Motor neuron (in vitro differentiated cells): ENCODE measurements around the gene PPIP5K2. TPM values are rescaled to one million over a fixed set of nuclear protein-coding genes. Genes with fewer than 3 reads are reported as not detected.
"Not testable (repeated sequence)": the region's sequence is repeated elsewhere in the genome, so short reads cannot be mapped to it uniquely, and the experiment has no call there.

Source experiments
- ATAC-seq, 8 experiments: fragments of 200-7000 bp; cut with Tn5 transposase; replicated peaks in 6 of 8; 2 replicates each; pipeline ENCODE4 v1.8.0; 2021; ENCODE audit warnings: mild to moderate bottlenecking in 8 of 8, moderate library complexity in 8 of 8
- H3K27ac ChIP-seq, 2 donors: fragments of 250-450 bp; sonication (Bioruptor Pico); 2 replicates each; pipeline ENCODE4 v1.9.0; 2021; ENCODE audit warnings: antibody characterized with exemption in 2 of 2, mild to moderate bottlenecking in 2 of 2, moderate library complexity in 1 of 2
- H3K4me1 ChIP-seq, 2 donors: fragments of 250-450 bp; sonication (Bioruptor Pico); replicated peaks in 1 of 2; 2 replicates each; pipeline ENCODE4 v1.6.1; 2021; ENCODE audit warnings: antibody characterized with exemption in 2 of 2, mild to moderate bottlenecking in 2 of 2, moderate library complexity in 1 of 2
- H3K4me3 ChIP-seq, 5 donors: fragments of 250-450 bp; sonication (Bioruptor Pico); 2 replicates each; pipeline ENCODE4 v1.9.0; 2021; ENCODE audit warnings: antibody characterized with exemption in 5 of 5, mild to moderate bottlenecking in 5 of 5, moderate library complexity in 4 of 5
- WGBS, 10 experiments: fragments of 450-650 bp; shearing (Covaris generic); methylation state at CpG; one replicate each; pipeline ENCODE4 v1.0.0; 2022; 5-methylcytosine and 5-hydroxymethylcytosine counted together
- in situ Hi-C, 9 experiments: fragments of 400-800 bp; cut with MboI; loops; one replicate each; pipeline ENCODE4 v1.15.0; 2021; ENCODE audit warnings: low sequenced_read_pairs in 9 of 9, low pct_unique_long_range_greater_than_20kb in 2 of 9; ENCODE audit not compliant: unreplicated experiment in 9 of 9
- total RNA-seq, 8 experiments: library from RNA; unstranded; fragments of 300-600 nt; gene quantifications; 2 replicates each; pipeline versions ENCODE4 v1.2.3 to v1.2.4, GENCODE V29; 2022

The PPIP5K2 gene
- 10 to 100 TPM; 36.2 to 54.5 (median 50.6) TPM for total RNA-seq

DNA sequence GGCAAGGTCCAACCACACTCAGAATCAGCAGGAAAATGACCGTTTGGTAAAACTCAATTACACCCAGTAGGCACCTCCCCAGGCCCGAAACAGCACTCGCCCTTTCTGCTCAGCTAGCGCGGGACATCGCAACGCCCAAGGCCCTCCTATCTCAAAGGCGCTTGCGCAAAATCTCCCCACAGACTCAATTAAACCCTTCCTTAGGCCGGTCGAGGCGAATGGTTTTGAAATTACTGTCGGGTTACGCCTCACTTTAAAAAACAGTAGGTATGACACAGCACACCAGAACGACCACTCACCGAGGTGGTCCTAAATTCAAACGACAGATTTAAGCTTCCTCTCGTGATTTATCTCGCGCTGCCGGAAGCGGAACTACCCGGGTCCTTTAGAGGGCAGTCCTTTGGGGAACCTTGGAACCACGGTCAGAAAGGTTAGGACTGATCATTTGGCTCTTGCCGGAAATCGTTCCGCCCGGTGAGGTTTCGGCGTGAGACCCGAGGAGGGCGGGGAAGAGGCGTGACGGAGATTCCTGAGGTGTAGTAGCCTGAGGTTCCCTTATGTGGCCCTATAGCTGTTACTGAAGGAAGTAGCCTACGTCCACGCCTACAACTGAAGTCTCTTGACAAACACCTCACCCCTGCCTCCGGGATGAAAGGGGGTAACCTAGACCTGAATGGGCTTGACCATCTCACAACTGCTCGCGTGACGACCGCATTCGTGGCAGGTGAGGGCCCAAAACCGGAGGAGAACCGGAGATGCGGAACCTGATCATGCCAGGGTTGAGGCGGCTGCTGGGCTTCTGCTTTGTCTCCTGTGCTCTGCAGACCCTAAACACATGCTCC is at the start of gene PPIP5K2, which contains the start of gene GIN1:
Gene PPIP5K2 (plus strand): TSS at position 537 of the 842 bp plus-strand sequence. CDS start 9,289 bp downstream, outside the sequence.
Gene GIN1 (minus strand): TSS at position 374 of the 842 bp plus-strand sequence. CDS start 11,431 bp downstream, outside the sequence.
- Histone ChIP-seq H3K4me3 (peak within 1 kb of the TSS; percentile 52 to 83 (median 74)), H3K4me1 (peaks cover 0 to 24% of the 10 kb centered on the region in 2 donors), H3K27ac (peak within 1 kb of the TSS; percentile 92 to 94)
- ATAC-seq = peak; percentile 91 to 96 (median 94)
- in situ Hi-C loops = no loop called here
- WGBS, 10 experiments = 0 to 4% (median 0%) methylated on average over 1 to 31 of the region's 46 CpGs; no CpG with 5 or more reads in 1 of the 10 experiments

DNA sequence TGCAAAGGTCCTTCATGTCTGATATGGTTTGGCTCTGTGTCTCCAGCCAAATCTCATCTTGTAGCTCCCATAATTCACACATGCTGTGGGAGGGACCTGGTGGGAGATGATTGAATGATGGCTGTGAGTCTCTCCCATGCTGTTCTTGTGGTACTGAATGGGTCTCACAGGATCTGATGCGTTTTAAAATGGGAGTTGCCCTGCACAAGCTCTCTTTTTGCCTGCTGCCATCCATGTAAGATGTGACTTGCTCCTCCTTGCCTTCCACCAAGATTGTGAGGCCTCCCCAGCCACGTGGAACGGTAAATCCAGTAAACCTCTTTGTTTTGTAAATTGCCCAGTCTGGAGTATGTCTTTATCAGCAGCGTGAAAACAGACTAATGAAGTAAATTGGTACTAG is 46.6 kb upstream of the PPIP5K2 start:
- H3K4me3 ChIP-seq, H3K27ac ChIP-seq, in situ Hi-C loops, H3K4me1 ChIP-seq, ATAC-seq: not testable (repeated sequence)
- WGBS, 10 experiments = 5 to 89% (median 60%) methylated on average over 1 to 4 of the region's 4 CpGs; no CpG with 5 or more reads in 1 of the 10 experiments

DNA sequence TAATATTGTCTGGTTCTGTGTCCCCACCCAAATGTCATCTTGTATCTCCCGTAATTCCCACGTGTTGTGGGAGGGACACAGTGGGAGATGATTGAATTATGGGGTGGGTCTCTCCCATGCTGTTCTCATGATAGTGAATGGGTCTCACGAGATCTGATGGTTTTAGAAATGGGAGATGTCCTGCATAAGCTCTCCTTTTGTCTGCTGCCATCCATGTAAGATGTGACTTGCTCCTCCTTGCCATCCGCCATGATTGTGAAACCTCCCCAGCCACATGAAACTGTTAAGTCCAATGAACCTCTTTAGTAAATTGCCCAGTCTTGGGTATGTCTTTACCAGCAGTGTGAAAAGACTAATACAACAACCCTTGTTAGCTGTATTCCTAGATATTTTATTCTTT is 44.7 kb upstream of the PPIP5K2 start:
- WGBS, 10 experiments = 0 to 100% (median 95%) methylated on average over 1 to 3 of the region's 4 CpGs; no CpG with 5 or more reads in 3 of the 10 experiments
- in situ Hi-C loops = no loop called here
- Histone ChIP-seq H3K4me1 (no peaks in the 10 kb centered on the region), H3K4me3 (no peak overlapping the region), H3K27ac (no peak overlapping the region)
- ATAC-seq = no peak

DNA sequence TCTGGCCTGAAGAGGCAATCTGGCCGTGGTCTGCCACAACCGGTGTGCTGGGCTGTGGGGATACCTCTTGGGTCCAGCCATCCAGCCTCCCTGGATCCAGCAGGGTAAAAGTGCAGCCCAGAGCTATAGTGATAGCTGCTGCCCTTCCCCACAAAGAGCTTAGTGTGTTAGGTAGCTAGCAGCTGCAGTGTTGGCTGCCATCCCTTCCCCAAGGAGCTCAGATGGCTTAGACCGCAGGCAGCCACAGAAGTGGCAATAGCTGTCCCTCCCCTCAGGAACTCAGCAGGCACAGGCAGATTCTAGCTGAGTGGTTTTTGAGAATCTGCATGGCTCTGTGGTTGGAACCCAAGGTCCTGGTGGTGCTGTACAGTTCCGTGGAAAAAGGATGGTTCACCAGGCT is 40.3 kb upstream of the PPIP5K2 start:
- no peak for ATAC-seq
- Histone ChIP-seq H3K27ac (no peak overlapping the region), H3K4me3 (no peak overlapping the region), H3K4me1 (no peaks in the 10 kb centered on the region)
- in situ Hi-C loops = no loop called here
- 86 to 100% (median 93%) methylated on average over 1 to 3 of the region's 4 CpGs; no CpG with 5 or more reads in 7 of the 10 experiments for WGBS, 10 experiments

DNA sequence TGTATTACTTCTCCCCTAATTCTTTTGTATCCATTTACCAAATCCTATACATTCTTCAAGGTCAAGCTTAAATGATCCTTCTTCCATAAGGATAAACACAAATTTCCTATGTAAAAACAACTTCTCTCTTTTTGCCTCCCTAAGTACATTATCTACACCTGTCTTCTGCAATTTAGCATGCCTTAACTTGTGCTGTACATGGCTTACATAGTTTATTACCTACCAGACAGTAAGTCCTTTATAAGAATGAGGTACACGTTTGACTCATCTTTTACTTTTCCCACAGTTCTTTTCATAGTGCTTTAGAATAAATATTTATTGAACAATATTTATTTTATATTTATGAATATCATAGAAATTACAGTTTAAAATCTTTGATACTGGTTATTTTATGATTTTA is 33.6 kb upstream of the PPIP5K2 start:
- in situ Hi-C loops = no loop called here
- H3K4me3 ChIP-seq = no peak overlapping the region
- 73 to 100% (median 100%) methylated on average over 1 of the region's 1 CpG; no CpG with 5 or more reads in 1 of the 10 experiments for WGBS, 10 experiments
- H3K27ac ChIP-seq = no peak overlapping the region
- no peak for ATAC-seq
- no peaks in the 10 kb centered on the region for H3K4me1 ChIP-seq

DNA sequence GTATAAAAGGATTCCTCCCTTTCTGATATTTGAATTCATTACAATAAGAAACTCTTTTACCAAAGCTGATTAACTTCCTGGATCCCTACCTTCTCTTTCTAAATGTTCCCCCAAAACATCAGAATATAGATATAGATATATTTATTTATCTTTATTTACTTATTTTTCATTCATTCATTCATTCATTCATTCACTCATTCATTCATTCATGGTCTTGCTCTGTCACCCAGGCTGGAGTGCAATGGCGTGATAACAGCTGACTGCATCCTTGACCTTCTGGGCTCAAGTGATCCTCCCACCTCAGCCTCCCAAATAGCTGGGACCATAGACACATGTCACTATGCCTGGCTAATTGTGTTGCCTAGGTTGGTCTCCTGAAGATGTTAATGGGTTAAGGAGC is 30.8 kb upstream of the PPIP5K2 start:
- no peak overlapping the region for H3K27ac ChIP-seq
- H3K4me3 ChIP-seq = no peak overlapping the region
- 86 to 100% (median 100%) methylated on average over 1 of the region's 1 CpG; no CpG with 5 or more reads in 1 of the 10 experiments for WGBS, 10 experiments
- in situ Hi-C loops = no loop called here
- ATAC-seq = no peak
- no peaks in the 10 kb centered on the region for H3K4me1 ChIP-seq

DNA sequence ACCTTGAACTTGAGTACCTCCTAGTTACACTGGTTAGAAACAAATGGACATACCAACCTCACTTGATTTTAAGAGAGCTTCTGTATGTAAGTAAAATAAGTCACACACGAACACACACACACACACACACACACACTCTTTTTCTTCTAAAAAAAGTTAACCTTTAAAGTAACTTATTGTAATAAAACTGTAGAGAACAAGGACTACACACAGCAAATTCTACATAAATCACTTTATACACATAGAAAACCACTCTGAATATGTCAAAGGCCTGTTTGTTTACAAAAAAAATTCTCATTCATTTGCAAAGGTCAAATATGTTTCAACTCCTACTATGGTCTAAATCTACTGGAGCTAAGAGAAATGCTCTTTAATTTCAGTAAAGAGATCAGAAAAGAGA is 29.3 kb upstream of the PPIP5K2 start:
- Histone ChIP-seq H3K4me3 (no peak overlapping the region), H3K27ac (no peak overlapping the region), H3K4me1 (no peaks in the 10 kb centered on the region)
- in situ Hi-C loops = no loop called here
- WGBS, 10 experiments = 83 to 100% (median 100%) methylated on average over 1 of the region's 1 CpG; no CpG with 5 or more reads in 2 of the 10 experiments
- ATAC-seq = no peak

DNA sequence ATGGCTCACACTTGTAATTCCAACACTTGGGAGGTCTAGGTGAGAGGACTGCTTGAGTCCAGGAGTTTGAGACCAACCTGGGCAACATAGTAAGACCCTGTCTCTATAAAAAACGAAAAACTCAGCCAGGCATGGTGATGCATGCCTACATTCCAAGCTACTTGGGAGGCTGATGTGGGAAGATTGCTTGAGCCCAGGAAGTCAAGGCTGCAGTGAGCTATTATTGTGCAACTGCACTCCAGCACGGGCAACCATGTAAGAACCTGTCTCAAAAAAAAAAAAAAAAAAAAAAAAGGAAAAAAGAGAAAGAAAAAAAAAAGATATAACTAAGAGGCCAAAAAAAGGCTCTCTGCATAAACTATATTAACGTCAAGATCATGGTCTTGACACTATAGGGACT is 27.4 kb upstream of the PPIP5K2 start:
- ATAC-seq = no peak
- in situ Hi-C loops = no loop called here
- H3K4me3 ChIP-seq = no peak overlapping the region
- no peak overlapping the region for H3K27ac ChIP-seq
- 70 to 100% (median 96%) methylated on average over 1 to 3 of the region's 3 CpGs for WGBS, 10 experiments
- no peaks in the 10 kb centered on the region for H3K4me1 ChIP-seq

DNA sequence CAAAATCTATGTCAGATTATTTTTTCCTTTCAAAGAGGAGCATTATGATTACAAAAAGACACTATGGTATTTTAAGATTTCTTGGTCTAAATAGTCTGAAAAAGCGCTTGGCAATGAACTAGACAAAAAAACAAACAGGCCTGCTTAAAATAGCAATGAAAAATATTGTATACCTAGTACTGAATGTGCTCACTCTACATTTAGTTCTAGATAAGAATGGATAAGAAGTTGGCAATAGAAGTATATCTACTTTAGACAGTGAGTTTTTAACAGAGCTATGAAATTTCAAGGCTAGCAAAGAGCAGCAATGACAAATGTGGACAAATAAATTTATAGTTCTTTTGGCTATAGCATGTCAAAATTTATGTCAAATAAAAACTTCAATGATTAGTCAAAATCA is 26.4 kb upstream of the PPIP5K2 start:
- Histone ChIP-seq H3K4me3 (no peak overlapping the region), H3K27ac (no peak overlapping the region), H3K4me1 (no peaks in the 10 kb centered on the region)
- ATAC-seq = no peak
- 80 to 100% (median 96%) methylated on average over 1 of the region's 1 CpG for WGBS, 10 experiments
- in situ Hi-C loops = no loop called here

DNA sequence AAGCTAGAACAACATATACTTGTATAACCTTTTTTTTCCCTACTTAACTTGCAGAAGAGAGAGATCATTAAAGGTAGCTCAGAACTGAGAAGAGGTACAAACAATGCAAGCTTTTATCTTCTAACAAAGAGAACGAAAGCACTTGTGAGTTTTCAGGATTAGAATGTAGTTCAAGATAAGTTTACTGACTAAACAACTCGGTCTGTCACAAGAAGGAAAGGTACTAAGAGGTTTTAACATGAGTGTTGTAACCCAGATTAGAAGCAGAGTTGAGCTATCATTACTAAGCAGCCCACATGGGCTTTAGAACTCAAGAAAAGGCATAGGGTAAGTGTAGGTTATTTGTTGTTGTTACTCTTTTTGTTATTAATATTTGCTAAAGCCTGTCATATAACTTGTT is 25.4 kb upstream of the PPIP5K2 start:
- 49 to 100% (median 68%) methylated on average over 1 to 2 of the region's 2 CpGs; no CpG with 5 or more reads in 1 of the 10 experiments for WGBS, 10 experiments
- Histone ChIP-seq H3K4me1 (no peaks in the 10 kb centered on the region), H3K4me3 (no peak overlapping the region), H3K27ac (no peak overlapping the region)
- no peak for ATAC-seq
- in situ Hi-C loops = no loop called here

DNA sequence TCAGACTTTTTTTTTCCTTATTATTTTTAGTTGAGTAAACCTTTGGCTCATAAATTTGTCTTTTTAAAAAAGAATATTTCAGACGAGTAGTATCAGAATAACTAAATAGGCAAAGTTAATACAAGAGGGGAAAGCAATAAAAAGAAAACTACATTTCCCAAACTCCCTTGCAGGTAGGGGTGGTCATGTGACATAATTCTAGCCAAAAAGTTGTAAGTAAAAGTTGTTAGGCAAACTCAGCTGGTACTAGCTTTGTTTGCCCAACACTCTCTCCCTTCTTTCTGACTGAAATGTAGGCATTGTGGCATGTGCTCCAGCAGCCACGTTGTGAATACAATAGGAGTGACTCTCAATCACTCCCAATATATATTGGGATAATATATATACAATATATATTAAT is 21.1 kb upstream of the PPIP5K2 start:
- in situ Hi-C loops = no loop called here
- Histone ChIP-seq H3K27ac (no peak overlapping the region), H3K4me1 (no peaks in the 10 kb centered on the region), H3K4me3 (no peak overlapping the region)
- ATAC-seq = no peak
- 56 to 100% (median 78%) methylated on average over 1 to 2 of the region's 2 CpGs; no CpG with 5 or more reads in 1 of the 10 experiments for WGBS, 10 experiments

DNA sequence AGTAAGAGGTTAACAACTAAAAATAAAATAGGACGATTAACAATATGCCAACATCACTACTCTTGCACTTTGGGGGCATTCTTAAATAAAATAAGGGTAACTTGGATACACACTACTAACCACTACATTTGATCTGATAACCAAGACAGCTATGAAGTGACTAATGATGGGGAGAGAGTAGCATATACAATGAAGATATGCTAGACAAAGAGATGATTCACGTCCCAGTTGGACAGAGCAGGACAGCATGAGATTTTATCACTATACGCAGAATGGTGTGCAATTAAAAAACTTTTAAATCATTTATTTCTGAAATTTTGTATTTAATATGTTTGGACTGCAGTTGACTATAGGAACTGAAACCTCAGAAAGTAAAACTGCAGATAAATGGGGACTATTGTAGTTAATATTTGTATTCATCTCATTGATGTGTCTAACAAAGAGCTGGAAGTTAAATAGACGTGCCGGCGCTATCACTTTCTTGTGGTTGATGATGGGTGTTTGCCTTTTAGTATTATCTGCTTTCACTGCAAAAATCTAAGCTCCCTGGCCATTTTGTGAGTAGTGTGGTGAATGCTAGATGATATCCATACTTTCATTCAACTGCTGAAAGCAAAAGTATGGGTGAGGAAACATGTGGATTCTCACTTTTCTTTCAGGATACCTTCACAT is 18.9 kb upstream of the PPIP5K2 start:
- H3K4me1 ChIP-seq = no peaks in the 10 kb centered on the region
- H3K4me3 ChIP-seq = no peak overlapping the region
- H3K27ac ChIP-seq = no peak overlapping the region
- no peak for ATAC-seq
- 74 to 100% (median 95%) methylated on average over 2 to 6 of the region's 6 CpGs; no CpG with 5 or more reads in 1 of the 10 experiments for WGBS, 10 experiments
- in situ Hi-C loops = no loop called here

DNA sequence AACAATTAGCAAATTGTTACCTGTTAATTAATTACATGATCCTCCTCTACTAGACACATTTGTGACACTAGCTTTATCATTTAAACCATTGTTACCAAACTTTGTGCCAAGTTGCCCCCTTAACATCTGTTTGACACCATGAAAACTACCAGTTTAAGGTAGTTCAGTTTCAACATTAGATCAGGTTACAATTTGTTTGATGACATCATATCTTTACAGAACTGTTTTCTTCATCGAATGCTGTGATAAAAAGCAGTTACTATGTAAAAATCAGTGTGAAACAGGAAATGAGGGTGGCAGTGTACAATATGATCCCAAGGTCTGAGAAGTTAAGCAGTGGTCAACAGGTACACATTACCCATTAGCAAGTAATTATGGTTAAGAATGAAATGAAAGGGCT is 17.9 kb upstream of the PPIP5K2 start:
- Histone ChIP-seq H3K4me1 (no peaks in the 10 kb centered on the region), H3K27ac (no peak overlapping the region), H3K4me3 (no peak overlapping the region)
- 0 to 100% (median 90%) methylated on average over 1 of the region's 1 CpG; no CpG with 5 or more reads in 3 of the 10 experiments for WGBS, 10 experiments
- in situ Hi-C loops = no loop called here
- no peak for ATAC-seq
